SHP77 (cell line): ENCODE results near the gene SEC61A2.
"Not testable (repeated sequence)": the region's sequence is repeated elsewhere in the genome, so short reads cannot be mapped to it uniquely, and the experiment has no call there.

Source experiments
- DNase-seq, 2 experiments: peaks; one replicate each; lab custom pipeline; 2025; lab: John Stamatoyannopoulos, UW

The SEC61A2 gene

GRCh38 chr10:12129222-12130111 lies at the start of gene SEC61A2:
Gene SEC61A2 (plus strand): TSS chr10:12129677. CDS start chr10:12129788, 111 bp downstream.
- peak; percentile 75 to 86 for DNase-seq

- no peak for DNase-seq
Measured at GRCh38 chr10:12081470-12081869, 48.0 kb upstream of the SEC61A2 start.

DNA sequence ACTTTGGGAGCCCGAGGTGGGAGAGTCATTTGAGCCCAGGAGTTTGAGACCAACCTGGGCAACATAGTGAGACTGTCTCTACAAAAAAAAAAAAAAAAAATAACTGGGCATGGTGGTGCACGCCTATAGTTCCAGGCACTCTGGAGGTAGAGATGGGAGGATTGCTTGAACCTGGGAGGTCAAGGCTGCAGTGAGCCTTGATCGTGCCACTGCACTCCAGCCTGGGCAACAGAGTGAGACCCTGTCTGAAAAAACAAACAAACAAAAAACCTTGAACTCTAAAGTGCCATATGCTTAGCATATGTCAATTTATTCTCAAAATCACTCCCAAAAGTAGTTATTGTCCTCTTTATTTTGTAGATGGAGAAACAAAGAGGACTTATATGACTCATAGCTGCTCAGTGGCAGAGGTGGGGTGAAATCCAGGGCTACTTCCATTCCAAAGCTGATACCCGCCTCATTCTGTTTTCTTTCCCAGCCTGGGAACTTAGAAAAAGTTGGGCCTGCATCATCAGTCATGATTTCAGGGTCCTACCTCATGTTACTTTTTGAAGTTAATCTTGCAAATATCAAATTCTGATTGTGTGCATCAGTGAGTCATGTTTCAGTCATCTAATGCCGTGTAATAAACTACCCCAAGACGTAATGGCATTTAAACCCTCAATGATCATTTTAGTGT lies 47.5 kb upstream of the SEC61A2 start:
- DNase-seq = no peak

- no peak for DNase-seq
Measured at GRCh38 chr10:12088919-12089318, 40.6 kb upstream of the SEC61A2 start.

- DNase-seq = no peak
Measured at GRCh38 chr10:12091421-12091820, 38.1 kb upstream of the SEC61A2 start.

DNA sequence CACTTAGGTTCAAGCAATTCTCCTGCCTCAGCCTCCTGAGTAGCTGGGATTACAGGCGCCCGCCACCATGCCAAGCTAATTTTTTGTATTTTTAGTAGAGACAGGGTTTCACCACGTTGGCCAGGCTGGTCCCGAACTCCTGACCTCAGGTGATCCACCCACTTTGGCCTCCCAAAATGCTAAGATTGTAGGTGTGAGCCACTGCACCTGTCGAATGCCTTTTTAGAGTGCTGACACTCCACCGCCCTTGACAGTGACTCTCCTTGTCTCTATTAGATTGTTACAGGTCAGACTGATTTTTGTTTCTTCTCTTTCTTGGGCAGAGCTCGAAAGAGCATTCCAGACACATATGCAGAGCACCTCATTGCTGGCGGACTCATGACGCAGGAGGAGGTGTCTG lies 32.1 kb upstream of the SEC61A2 start:
- DNase-seq = not testable (repeated sequence)

DNA sequence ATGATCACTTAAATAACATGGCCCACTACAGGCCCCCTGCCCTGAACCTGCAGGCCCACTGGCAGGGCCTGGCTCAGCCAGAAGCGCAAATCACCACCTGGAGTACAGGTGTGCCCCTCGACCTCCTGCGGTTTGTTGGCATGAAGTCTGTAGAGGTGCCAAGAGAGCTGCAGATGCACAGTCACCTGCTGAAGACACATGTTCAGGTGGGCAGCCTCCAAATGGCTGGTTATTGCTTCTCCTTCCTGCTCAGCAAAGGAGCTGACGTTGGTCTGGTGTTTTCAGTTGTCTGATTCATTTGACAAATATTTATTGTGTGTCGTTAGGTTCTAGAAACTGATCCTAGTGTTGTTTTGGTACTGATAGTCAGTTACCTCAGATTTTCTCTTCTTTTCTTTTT lies 31.7 kb upstream of the SEC61A2 start:
- no peak for DNase-seq

- no peak for DNase-seq
Measured at GRCh38 chr10:12098966-12099365, 30.5 kb upstream of the SEC61A2 start.

GRCh38 chr10:12103802-12104201 lies 25.7 kb upstream of the SEC61A2 start:
- DNase-seq = no peak

- no peak for DNase-seq
Measured at GRCh38 chr10:12107781-12108180, 21.7 kb upstream of the SEC61A2 start.

- no peak for DNase-seq
Measured at GRCh38 chr10:12109286-12109685, 20.2 kb upstream of the SEC61A2 start.

- DNase-seq = no peak
Measured at GRCh38 chr10:12111528-12111927, 17.9 kb upstream of the SEC61A2 start.

GRCh38 chr10:12113627-12114026 lies 15.8 kb upstream of the SEC61A2 start:
- no peak for DNase-seq

- DNase-seq = no peak
Measured at GRCh38 chr10:12121673-12122072, 7.8 kb upstream of the SEC61A2 start.

DNA sequence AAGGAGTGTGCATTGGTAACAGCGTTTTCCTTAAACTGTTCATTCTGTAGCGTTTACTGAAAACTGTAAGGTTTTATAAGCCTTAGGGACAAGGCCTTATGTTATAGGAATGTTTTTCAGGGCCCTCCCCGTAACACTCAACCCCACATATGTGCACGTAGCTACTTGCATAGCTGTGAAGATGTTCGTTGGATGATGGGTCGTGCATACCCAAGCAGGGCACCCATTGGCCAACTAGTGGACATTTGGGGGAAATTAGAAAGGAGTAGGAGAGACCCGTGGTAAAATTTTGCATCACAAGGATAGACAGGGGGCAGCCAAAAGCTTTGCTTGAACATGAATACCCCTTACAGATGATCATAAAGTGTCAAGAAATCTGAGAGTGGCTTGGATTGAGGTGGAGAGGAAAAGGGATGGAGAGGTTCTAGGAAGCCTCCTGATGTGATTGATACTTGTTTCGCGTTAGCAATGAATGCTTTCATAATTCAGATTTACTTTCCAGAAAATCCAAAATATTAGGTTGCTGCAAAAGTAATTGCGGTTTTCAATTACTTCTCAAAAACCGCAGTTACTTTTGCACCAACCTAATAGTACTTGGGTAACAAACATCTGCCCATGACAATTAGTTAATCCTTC lies 878 bp downstream of the SEC61A2 start:
- peak; percentile 38 to 68 for DNase-seq

DNA sequence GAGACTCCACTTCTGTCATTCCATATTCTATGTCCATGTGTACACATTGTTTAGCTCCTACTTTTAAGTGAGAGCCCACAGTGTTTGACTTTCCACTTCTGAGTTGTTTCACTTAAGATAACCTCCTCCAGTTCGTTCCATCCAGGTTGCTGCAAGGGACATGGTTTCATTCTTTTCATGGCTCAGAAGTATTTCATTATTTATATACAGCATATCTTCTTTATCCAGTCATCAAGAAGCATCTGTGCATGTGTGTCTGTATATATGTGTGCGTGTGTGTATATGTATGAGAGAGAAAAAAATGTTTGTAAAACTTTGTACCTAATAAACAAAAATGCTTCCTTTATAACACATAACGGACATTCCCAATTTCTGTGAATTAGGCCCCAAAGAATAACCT lies 6.2 kb downstream of the SEC61A2 start:
- DNase-seq = no peak

DNA sequence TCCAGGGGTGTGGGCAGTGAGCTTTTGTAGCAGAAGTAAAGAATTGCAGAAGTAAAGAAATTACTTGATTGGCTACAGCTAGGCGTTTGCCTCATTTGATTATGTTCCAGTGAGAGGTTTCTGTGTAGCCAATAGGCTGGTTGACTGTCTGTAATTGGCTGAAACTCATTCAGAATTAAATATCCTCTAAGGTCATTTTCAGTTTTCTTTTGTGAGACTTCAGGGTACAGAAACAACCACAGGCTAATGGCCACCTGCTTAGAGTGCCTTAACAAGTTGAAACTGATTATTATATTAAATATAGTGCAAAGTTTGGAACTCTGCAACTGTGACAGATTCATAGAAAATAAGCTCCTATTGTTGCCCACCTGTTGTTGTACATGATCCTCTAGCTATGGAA lies 10.6 kb downstream of the SEC61A2 start:
- no peak for DNase-seq

DNA sequence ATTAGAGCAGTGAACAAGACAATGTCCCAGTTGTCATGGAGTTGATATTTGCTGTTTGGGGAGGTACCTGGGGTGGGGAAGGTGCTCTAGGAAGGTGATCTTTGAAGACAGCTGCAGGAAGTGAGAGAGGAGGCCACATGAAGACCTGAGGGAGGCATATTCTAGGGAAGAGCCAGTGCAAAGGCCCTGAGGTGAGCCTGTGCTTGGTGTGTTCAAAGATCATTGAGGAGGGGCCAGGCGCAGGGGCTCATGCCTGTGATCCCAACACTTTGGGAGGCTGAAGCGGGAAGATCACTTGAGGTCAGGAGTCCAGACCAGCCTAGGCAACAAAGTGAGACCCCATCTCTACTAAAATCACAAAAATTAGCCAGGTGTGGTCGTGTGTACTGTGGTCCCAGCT lies 15.1 kb downstream of the SEC61A2 start:
- no peak for DNase-seq

DNA sequence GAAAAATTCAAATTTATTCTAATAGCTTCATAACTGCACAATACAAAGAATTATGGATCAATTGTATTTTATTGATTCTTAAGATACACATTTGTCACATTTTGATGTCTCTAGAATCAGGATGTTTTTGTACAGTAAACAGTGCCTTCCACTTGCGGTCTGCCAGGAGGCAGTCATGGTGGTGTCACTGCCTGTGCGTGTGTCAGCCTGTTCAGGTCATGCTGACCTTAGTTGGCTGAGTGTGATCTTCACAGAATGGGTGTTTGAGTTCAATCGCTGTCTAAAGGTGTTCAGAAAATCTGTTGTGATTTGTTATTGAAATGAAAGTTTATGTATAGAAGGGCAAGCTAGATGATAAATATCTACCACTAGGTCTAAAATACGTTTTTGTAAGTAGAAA lies 20.7 kb downstream of the SEC61A2 start:
- DNase-seq = no peak

- DNase-seq = no peak
Measured at GRCh38 chr10:12154516-12154915, 25.0 kb downstream of the SEC61A2 start.

GRCh38 chr10:12156367-12157123 lies 27.1 kb downstream of the SEC61A2 start:
- DNase-seq = no peak

- DNase-seq = no peak
Measured at GRCh38 chr10:12158111-12158510, 28.6 kb downstream of the SEC61A2 start.
